HT-29 (cell line): ENCODE measurements around the gene CLMN. TPM values are rescaled to one million over a fixed set of nuclear protein-coding genes. Genes with fewer than 3 reads are reported as not detected.

Source experiments
- DNase-seq: peaks from one replicate; pipeline ENCODE4 v3.0.0-alpha.2; 2015; ENCODE audit warnings: low spot score
- total RNA-seq: library from RNA; depleted of rRNA; stranded (reverse); fragments of >200 nt; shearing (Covaris generic); gene quantifications from 2 replicates; pipeline ENCODE4 v1.2.3, GENCODE V29; 2014

The CLMN gene
- total RNA-seq, 1 experiment from 2014 or later, result 4.4 TPM

DNA sequence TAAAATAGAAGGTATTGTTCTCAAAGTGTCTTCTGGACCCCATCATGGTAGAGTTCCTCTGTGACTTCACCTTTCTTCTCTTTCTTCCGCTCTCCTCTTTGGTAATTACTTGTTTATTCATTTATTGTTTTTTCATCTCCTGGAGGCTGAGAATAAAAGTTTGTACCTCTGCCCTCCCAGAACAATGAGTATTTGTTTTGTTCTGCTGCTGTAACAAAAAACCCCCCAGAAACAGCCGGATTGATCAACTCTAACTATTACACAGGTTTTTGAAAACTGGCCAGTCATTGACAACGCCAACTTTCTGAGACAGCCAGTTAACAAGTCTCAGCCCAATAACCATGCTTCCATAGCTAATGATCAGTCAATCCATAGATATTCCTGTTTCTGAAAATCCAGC lies 154.2 kb downstream of the CLMN start:
- no peak for DNase-seq

GRCh38 chr14:95164506-95164905 lies 155.2 kb downstream of the CLMN start:
- no peak for DNase-seq

DNA sequence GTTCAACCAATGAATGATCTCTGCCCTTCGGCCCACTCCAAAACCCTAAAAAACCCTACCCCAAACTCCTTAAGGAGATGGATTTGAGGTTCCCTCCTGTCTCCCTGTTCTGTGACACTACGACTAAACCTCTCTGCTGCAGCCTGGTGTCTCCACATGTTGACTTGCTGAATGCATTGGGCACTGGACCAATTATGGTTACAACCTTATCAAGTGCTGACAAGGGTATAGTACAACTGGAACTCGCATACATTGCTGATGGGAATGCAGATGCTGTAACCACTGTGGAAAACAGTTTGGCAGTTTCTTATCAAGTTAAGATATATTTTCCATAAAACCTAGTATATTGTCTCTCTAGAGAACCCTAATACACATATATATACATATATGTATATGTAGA lies 156.0 kb downstream of the CLMN start:
- DNase-seq, result no peak

DNA sequence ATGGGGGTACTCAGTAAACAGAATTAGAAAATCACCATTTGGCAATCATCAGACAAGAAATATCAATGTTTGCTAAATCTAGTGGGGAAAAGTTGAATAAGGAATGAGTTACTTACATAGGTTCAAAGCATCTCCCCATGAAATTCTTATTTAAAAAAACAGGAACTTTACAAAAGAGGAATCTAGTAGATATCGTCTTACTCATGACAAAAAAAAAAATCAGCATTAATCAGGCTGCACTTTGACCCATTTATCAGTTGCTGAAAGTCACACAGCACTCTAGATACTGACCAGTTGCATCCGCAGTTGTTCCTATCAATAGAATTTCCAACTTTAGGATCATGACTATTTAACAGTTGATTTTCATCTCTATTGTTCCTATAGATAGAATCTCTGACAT lies 156.6 kb downstream of the CLMN start:
- DNase-seq, result no peak

GRCh38 chr14:95162641-95163040 lies 157.1 kb downstream of the CLMN start:
- DNase-seq, result no peak

DNA sequence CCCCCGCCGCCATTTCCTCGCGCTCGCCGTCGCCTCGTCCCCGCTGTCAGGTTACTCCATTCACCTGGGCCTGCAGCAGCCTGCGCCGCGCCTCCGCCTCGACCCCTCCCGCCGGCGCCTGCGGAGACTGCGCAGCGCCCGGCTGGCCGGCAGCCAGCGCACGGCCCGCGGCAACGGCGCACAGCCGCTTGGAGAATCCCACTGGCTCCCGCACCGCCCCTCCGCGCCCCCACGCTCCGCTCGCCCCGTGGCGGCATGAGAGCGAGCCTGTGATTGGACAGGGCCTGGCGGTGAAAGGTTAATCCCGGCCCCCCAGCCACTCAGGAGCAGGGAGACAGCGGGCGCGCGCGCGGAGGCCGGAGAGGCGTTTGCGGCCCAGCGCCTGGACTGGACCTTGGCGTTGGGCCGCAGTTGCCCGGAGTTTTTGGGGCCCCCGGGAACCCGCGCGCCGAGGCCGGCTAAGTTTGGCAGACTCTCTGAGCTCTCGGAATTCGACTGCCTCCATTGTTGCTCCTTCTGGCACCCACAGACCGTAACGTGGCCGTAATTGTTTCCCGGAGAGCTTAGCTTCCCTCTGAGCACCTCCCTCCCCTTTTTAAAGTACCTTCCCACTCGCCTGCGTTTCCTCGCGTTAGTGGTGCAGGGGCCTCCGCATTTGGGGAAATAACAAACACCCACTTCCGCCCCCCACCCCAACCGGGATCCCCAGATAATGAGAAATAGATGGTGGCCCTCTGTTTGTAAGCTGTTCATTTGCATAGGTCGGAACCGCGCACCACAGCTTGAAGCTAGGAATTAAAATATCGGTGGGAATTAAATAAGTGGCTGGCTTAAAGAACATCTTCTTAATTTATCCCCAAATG lies 162.2 kb downstream of the CLMN start, which contains the start of gene DICER1:
Gene DICER1 (minus strand): TSS at position 203 of the 863 bp plus-strand sequence. CDS start 24,071 bp downstream, outside the sequence.
- peak; percentile 88 for DNase-seq

GRCh38 chr14:95157048-95157326 lies 162.7 kb downstream of the CLMN start:
- DNase-seq, result no peak

DNA sequence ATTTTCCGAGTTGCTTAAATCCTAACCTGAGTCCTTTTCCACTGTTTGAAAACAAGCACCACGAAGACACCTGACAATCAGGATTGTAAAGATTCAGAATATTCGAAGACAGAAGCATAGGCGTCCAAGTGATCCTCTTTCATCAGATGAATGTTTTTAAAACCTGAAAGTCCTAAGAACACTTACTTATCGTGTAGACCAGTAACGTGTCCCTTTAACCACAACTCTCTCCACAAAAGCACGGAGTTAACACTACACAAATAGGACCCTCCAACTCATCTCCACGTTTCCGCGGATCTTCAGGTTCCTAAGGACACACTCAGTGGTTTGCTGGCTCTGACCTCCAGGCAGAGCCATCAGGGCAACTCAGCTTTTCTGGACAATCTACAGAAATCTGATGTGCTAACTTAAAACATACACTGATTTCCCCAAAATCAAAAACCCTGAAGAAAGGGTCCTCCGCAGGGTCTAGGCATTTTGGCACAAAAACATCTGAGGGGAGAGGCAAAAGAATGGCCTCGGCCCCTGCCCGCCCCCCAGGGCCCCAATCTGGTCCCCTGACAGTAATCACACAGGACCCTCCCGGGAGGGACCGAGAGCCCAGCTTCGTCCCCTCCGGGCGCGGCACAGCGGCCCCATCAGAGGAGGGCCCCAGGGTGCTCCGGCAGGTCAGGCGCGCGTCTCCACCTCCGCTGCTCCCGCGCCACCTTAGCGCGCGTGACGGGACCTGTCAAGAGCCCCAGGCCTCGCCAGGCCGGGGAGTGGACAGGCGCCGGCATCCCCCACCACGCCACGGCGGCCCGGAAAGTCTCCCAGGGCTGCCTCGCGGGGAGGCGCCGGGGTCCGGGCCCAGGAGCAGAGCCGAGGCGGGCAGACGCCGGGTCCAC lies 163.3 kb downstream of the CLMN start:
- DNase-seq, result peak; percentile 28

- DNase-seq, result no peak
Observed at GRCh38 chr14:95155045-95155444, 164.7 kb downstream of the CLMN start.

DNA sequence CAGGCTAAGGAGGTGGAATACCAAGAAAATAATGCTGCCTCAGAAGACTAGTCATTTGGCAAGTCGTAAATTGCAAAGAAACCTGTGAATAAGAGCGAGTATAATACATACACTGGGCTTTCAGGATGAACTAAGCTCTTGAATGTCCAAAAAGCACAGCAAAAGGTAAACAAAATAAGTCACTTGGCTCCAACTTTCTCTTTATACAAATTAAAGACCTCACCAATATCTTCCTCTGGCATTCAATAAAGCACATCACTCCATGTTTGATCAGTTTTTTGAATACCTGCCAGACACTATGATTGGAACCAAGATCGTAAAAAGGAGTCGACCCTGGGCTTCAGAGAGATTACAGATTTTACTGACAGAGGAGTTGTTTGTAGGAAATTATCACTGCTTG lies 165.8 kb downstream of the CLMN start:
- no peak for DNase-seq

DNA sequence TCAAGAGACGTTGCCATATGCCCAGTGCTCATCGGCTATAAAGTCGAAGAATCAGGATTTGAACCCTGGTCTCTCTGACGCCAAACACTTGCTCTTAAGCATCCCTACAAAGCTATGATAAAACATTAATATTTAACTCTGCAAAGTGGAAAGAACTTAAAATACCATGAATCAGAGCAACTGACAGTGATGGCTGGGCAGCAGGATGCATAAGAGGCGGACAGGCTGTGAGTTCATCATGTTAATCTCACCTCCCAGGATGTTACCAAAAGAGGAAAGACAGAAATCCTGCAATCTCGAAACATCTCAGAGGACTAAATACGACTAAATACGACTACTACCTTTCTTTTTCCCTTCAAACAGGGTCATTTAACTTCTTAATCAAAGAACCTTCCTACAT lies 168.1 kb downstream of the CLMN start:
- no peak for DNase-seq

DNA sequence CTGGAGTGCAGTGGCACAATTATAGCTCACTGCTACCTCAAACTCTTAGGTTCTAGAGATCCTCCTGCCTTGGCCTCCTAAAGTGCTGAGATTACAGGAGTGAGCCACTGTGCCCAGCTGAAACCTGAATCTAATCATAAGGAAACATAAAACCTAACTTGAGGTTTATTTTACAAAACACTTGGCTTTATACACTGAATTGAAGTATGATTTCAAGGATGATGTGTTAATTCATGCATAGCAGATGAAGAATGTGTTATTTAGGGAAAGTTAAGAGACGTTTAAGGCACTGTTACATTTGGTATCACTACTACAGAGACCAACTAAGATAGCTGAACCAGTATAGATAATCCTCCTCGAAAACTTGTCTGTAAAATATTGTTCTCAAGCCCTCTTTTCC lies 168.8 kb downstream of the CLMN start:
- DNase-seq, result no peak

DNA sequence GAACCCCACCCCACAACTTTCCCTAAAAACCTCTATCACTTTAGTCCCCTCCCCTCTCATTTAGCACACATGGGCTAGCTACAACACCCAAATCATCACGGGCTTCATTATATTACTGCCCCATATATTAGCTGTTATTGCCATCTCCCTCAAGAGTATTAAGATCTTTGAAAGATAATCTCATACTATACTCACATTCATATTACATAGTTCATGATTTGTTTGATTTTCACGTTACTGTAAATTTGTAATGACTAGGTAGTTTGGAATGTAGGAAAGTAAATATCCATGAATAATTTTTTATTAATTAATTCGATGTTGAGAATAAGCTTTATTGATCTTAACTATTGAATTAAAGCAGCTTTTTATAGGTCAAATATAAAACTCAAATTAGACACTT lies 170.3 kb downstream of the CLMN start:
- no peak for DNase-seq

GRCh38 chr14:95147597-95147996 lies 172.1 kb downstream of the CLMN start:
- DNase-seq, result no peak

DNA sequence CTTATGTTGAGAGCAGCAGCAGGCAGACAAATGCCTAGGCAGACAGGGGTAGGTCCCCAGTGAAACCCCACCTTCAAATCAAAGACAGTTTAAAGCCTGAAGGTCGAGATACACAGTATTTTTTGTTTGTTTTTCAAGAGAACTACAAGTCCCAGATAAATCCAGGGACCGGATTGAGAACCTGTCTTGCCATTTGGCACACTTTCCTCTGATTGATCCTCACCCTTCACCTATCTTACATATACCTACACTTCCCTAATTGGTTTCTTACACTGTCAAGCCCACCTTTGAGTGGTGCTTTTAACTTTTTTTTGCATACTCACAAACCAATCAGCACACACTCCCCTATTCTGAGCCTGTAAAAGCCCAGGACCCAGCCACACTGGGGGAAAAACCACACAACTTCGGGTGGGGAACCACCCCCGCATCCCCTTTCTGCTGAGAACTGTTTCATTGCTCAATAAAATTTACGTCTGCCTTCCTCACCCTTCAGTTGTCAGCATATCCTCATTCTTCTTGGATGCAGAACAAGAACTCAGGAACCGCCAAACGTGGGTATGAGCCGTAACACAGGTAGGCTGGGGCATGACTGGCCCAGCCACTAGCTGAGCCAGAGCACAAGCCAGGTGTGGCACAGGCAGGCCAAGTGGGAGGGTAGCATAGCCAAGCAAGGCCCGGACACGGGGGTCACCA lies 173.5 kb downstream of the CLMN start:
- DNase-seq, result no peak

DNA sequence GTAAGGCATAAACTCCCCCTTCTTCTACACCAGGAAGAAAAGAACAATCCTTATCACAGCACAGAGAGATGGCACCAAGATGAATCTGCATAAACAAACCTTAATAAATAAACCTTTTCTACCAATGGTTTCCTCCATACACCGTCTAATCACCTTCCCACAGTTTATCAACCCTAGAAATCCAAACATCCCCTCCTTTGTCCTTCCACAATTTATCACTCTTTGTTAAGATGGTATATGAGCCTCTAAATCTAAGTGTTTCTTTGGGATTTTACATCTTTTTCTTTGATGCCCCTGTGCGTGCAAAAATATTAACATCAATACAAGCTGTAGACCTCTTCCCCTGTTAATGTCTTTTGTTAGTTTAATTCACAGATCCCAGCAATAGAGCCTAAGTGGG lies 174.9 kb downstream of the CLMN start:
- no peak for DNase-seq

DNA sequence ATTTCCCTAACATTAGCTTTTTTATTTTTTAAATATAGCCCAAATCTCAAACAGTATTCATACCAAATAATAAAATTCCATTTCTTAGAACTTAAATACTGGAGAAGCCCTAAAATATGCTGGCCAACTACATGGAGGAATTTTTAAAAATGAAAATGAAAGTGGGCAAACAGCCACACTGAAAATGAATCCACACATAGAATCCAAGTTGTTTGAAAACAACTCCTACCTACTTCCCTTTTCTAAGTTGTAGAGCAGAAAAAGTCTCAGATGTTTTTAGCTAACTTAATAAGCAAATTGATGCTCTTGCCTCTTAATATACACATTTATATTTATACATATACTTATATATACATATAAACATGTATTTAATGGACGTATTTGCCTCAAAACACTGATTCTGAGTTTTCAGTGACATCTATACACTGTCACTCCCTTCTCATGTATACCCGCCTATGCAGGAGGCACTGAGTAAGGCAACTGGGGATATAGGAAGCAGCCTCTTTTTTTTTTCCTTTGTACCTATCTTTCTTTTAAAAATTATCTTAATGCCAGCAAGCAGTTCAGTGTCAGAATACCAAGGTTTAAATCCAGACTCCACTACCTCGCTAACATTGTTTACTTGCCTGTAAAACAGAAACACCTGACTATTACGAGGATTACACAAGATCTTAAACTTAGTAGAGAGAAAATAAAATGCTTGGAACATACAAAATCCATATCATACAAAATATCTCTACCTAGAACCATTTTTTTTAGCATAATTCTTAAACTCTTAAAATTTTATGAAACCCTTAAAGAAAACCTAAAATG lies 175.7 kb downstream of the CLMN start:
- no peak for DNase-seq

DNA sequence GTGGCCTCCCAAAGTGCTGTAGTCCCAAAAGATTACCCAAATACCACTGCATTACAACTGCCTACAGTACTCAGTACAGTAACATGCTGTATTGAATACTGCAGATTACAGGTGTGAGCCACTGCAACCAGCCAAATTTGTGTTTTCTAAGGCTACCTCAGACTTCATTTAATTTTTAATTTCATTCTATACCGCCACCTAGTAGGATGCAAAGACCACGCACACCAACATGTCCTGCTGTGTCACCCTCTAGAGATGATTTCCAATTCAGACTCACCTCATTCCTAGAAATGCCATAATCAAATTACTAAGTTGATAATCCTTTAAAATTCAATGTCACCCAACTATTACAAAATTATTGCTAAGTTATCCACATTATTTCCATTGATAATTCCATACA lies 177.5 kb downstream of the CLMN start:
- DNase-seq, result no peak

GRCh38 chr14:95141684-95142083 lies 178.0 kb downstream of the CLMN start:
- no peak for DNase-seq

- no peak for DNase-seq
Observed at GRCh38 chr14:95140060-95140858, 179.4 kb downstream of the CLMN start.

DNA sequence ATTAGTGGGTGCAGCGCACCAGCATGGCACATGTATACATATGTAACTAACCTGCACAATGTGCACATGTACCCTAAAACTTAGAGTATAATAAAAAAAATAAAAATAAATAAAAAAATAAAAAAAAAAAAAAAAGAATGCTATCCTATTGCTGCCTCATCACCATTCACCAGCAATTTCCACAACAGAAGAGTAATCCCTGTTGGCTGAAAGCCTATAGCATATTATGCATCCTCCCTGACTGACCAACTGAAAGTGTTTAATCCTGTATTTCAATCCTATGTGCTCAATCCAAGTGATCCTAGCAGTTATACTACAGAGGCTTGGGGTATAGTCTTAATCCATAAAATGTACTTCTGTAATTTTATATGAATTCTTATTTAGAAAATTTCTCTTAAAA lies 180.8 kb downstream of the CLMN start:
- DNase-seq, result no peak
